K562 (cell line): Measurements from ENCODE around the gene SCN5A. TPM values are rescaled to one million over a fixed set of nuclear protein-coding genes. Genes with fewer than 3 reads are reported as not detected.

Source experiments
- MCM2 ChIP-seq: fragments of 450-650 bp; IDR thresholded peaks from 2 replicates; pipeline ENCODE4 v1.6.1; 2017; ENCODE audit warnings: low read depth, mild to moderate bottlenecking
- MYC ChIP-seq, 2 experiments: fragments of 250-450 bp in 1 of 2; sonication (Bioruptor Pico) in 1 of 2; IDR thresholded peaks; 2 replicates each; pipeline versions ENCODE4 v1.5.1 to v1.6.1; 2012 to 2021; ENCODE audit warnings: low read depth in 2 of 2, borderline replicate concordance in 1 of 2, improper control_type of control experiment in 1 of 2, low read length in 1 of 2, mild to moderate bottlenecking in 1 of 2, moderate library complexity in 1 of 2
- RFX1 ChIP-seq: fragments of 450-650 bp; IDR thresholded peaks from 2 replicates; pipeline ENCODE4 v1.6.1; 2016; ENCODE audit warnings: mild to moderate bottlenecking, moderate library complexity
- TARDBP ChIP-seq: fragments of 450-650 bp; IDR thresholded peaks from 2 replicates; pipeline ENCODE4 v1.6.1; 2016
- polyA plus RNA-seq, 8 experiments: library from polyadenylated mRNA; depleted of rRNA in 4 of 8; stranded (reverse) in 5 of 8; unstranded in 3 of 8; fragments of >200 nt; fragmentation: Nextera tagmentation in 2 of 8; fragmentation: Illumina TruSeq in 1 of 8; extraction: Ambion mirVana in 2 of 8; extraction: Trizol in 1 of 8; gene quantifications; 2 replicates each; pipeline versions ENCODE4 v1.2.1 to v1.2.3, GENCODE V29; 2011 to 2014; ENCODE audit warnings: inconsistent platforms in 1 of 8, missing spikeins in 1 of 8
- total RNA-seq, 7 experiments: library from RNA; depleted of rRNA in 6 of 7; stranded (reverse); fragments of >200 nt in 6 of 7; fragmentation: Illumina TruSeq in 2 of 7; extraction: Trizol in 2 of 7; gene quantifications; 2 replicates each; pipeline versions ENCODE4 v1.2.1 to v1.2.3, GENCODE V29; 2011 to 2021; ENCODE audit warnings: low replicate concordance in 1 of 7
- TF ChIP-seq, protein P1 (sequence below), 2 experiments: IDR thresholded peaks in 1 of 2; conservative IDR thresholded peaks in 1 of 2; 2 replicates each; pipeline ENCODE4 v1.6.1; 2016; ENCODE audit warnings: low read depth in 2 of 2, mild to moderate bottlenecking in 1 of 2, missing compliant biosample characterization in 1 of 2, missing genetic modification characterization in 1 of 2, moderate library complexity in 1 of 2
- TF ChIP-seq, protein P2 (sequence below): sonication (generic); formaldehyde crosslinking; IDR thresholded peaks from 2 replicates; pipeline ENCODE4 v1.8.0; 2022; ENCODE audit warnings: mild to moderate bottlenecking, missing genetic modification reagents

SCN5A gene
- total and polyA plus RNA-seq, 9 of the 15 experiments (the other 6 are each of a cell fraction or from before 2014, with no cell fraction given), result 0.07 to 1.4 (median 0.21) TPM; not detected in 2

DNA sequence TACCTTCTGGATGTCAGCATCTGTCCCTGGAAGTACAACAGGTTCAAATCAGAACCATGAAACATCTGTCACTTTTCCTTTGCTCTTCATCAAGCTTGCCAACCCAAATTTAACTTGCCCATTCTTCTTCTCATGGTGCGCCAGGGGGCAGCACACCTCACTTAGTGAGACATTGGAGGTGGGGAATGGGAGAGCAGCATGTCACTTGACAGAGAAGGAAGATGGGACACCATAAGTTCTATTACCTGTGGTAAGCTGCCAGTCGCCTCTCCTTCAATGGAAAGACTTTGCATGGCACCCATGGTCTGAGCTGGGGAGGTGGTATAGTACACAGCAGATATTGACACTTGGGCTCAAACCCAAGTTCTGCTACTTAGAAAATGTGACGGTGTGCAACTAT lies 2.9 kb downstream of the SCN5A start (continued):
- TF ChIP-seq MYC (IDR thresholded peaks at IDR 0.05; ENCODE audit: low read depth, low read length) (no peak), MYC (CRISPR knock-in tag; IDR thresholded peaks at IDR 0.05; ENCODE audit: borderline replicate concordance, low read depth) (no peak), TARDBP (no peak), RFX1 (no peak), MCM2 (no peak)
- TF ChIP-seq, protein P1, sequence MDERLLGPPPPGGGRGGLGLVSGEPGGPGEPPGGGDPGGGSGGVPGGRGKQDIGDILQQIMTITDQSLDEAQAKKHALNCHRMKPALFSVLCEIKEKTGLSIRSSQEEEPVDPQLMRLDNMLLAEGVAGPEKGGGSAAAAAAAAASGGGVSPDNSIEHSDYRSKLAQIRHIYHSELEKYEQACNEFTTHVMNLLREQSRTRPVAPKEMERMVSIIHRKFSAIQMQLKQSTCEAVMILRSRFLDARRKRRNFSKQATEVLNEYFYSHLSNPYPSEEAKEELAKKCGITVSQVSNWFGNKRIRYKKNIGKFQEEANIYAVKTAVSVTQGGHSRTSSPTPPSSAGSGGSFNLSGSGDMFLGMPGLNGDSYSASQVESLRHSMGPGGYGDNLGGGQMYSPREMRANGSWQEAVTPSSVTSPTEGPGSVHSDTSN (CRISPR knock-in tag; IDR thresholded peaks at IDR 0.05; ENCODE audit: low read depth), result no peak
- TF ChIP-seq, protein P1 (tag; conservative IDR thresholded peaks at IDR 0.05; ENCODE audit: low read depth), result no peak
- TF ChIP-seq, protein P2, sequence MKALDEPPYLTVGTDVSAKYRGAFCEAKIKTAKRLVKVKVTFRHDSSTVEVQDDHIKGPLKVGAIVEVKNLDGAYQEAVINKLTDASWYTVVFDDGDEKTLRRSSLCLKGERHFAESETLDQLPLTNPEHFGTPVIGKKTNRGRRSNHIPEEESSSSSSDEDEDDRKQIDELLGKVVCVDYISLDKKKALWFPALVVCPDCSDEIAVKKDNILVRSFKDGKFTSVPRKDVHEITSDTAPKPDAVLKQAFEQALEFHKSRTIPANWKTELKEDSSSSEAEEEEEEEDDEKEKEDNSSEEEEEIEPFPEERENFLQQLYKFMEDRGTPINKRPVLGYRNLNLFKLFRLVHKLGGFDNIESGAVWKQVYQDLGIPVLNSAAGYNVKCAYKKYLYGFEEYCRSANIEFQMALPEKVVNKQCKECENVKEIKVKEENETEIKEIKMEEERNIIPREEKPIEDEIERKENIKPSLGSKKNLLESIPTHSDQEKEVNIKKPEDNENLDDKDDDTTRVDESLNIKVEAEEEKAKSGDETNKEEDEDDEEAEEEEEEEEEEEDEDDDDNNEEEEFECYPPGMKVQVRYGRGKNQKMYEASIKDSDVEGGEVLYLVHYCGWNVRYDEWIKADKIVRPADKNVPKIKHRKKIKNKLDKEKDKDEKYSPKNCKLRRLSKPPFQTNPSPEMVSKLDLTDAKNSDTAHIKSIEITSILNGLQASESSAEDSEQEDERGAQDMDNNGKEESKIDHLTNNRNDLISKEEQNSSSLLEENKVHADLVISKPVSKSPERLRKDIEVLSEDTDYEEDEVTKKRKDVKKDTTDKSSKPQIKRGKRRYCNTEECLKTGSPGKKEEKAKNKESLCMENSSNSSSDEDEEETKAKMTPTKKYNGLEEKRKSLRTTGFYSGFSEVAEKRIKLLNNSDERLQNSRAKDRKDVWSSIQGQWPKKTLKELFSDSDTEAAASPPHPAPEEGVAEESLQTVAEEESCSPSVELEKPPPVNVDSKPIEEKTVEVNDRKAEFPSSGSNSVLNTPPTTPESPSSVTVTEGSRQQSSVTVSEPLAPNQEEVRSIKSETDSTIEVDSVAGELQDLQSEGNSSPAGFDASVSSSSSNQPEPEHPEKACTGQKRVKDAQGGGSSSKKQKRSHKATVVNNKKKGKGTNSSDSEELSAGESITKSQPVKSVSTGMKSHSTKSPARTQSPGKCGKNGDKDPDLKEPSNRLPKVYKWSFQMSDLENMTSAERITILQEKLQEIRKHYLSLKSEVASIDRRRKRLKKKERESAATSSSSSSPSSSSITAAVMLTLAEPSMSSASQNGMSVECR (CRISPR knock-in tag), result no peak
